ENCODE measurements around the gene SKI.
"Not testable (repeated sequence)": the region's sequence is repeated elsewhere in the genome, so short reads cannot be mapped to it uniquely, and the experiment has no call there.

Gene SKI

DNA sequence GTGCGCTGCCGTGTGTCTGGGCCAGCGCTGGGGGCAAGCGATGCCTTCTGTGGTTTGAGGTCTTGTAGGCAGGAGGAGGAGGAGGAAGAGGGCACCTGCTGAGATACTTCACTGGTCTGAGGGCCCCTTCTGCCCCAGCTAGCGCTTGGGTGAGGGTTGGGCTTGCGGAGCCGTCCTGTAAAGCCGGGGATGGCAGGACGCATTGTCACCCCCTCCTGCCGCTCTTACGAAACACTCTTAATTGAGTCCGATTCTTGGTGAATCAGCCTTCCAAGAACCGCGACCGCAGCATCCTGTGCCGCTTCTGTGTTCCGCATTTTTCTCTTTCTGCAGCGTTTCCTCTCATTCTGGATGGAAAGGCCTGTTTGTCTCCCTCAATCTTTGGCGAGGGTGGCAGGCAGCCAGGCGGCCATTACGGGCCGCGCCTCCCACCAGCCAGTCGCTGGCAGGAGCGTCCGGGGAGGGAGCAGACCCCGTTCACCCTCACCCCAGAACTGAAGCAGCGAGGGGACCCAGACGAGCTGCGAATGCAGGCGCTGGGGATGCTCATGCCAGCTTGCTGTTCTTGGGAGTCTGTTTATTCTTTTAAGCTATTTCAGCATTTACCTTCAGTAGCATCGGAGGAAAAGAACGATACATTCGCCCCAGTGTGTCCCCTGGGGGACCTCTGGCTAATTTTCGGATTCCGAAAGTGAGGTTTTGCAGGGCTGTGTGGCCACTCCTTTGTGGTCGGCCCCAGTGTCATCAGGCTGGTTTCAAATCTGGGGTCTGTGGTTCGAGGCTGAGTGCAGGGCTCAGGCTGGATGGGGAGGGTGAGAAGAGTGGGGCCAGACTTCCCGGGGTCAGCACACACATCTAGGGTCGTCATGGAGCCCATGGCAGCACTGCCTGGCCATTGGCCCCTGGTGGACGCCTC lies 62.7 kb downstream of the SKI start:
- H3K4me3 ChIP-seq (ENCODE audit: low read length): peak overlapping the region; percentile 55
- peak; percentile 99 for DNase-seq (ENCODE audit: low read depth)
- TF ChIP-seq, protein P1, sequence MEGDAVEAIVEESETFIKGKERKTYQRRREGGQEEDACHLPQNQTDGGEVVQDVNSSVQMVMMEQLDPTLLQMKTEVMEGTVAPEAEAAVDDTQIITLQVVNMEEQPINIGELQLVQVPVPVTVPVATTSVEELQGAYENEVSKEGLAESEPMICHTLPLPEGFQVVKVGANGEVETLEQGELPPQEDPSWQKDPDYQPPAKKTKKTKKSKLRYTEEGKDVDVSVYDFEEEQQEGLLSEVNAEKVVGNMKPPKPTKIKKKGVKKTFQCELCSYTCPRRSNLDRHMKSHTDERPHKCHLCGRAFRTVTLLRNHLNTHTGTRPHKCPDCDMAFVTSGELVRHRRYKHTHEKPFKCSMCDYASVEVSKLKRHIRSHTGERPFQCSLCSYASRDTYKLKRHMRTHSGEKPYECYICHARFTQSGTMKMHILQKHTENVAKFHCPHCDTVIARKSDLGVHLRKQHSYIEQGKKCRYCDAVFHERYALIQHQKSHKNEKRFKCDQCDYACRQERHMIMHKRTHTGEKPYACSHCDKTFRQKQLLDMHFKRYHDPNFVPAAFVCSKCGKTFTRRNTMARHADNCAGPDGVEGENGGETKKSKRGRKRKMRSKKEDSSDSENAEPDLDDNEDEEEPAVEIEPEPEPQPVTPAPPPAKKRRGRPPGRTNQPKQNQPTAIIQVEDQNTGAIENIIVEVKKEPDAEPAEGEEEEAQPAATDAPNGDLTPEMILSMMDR (conservative IDR thresholded peaks at IDR 0.05; ENCODE audit: low read length): no peak

DNA sequence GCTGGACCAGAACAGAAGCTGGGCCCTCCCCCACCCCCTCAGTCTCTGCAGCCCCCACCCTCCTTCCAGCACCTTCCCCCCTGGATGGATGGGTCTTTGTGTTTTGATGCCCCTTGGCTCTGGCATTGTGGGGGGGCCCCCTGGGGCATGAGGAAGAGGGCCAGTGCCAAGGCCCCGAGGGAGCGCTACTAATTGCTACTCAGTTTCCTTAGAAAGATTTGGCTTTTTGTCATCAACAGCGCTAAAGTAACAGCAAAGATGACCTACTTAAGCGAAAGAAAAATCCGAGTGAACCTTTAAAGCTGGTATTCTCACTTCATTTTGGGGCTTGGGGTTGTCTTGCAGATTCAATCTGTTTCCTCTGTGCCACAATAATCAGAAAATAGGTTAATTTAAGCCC lies 63.5 kb downstream of the SKI start:
- DNase-seq (ENCODE audit: low read depth): no peak
- H3K4me3 ChIP-seq (ENCODE audit: low read length): peak overlapping the region; percentile 55
- TF ChIP-seq, protein P1 (conservative IDR thresholded peaks at IDR 0.05; ENCODE audit: low read length): no peak

- TF ChIP-seq, protein P1 (conservative IDR thresholded peaks at IDR 0.05; ENCODE audit: low read length): no peak
- no peak for DNase-seq (ENCODE audit: low read depth)
- H3K4me3 ChIP-seq (ENCODE audit: low read length): no peak overlapping the region
Observed at GRCh38 chr1:2292725-2293450, 64.8 kb downstream of the SKI start.

DNA sequence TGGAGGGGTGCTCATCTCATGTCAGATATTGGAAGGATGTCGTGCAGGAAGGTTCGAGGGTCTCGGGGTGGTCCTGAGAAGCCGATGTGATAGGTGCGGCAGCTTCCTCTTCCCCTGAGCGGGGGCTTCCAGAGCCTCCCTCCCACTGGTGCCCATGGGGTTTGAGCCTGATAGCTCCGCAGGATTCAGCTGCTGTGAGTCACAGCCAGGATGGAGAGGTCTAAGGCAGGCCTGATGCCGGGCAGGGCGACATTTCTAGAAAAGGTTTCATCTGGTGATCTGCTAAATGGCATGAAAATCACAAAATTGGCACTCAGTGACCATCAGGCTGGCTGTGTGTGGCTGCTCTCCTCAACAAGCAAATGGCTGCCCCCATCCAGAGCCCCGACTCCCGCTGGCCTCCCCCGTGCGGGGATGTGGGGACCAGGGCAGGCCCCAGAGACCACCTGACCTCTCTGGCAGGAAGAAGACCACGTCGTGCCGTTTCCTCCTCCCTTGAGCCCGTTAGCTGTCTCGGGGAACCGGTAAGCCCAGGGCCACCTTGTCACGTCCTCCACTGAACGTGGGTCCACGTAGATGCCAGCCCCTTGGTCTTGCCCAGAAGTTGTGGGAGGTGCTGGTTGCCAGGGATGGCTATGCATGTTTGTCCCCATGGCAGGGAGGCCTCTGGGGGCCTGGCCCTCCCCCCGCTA lies 66.1 kb downstream of the SKI start:
- TF ChIP-seq, protein P1 (conservative IDR thresholded peaks at IDR 0.05; ENCODE audit: low read length): no peak
- H3K4me3 ChIP-seq (ENCODE audit: low read length): no peak overlapping the region
- no peak for DNase-seq (ENCODE audit: low read depth)

- TF ChIP-seq, protein P1 (conservative IDR thresholded peaks at IDR 0.05; ENCODE audit: low read length): no peak
- H3K4me3 ChIP-seq (ENCODE audit: low read length): no peak overlapping the region
- DNase-seq (ENCODE audit: low read depth): no peak
Observed at GRCh38 chr1:2294725-2295078, 66.6 kb downstream of the SKI start.

GRCh38 chr1:2295526-2295925 lies 67.4 kb downstream of the SKI start:
- no peak for DNase-seq (ENCODE audit: low read depth)
- no peak overlapping the region for H3K4me3 ChIP-seq (ENCODE audit: low read length)
- TF ChIP-seq, protein P1 (conservative IDR thresholded peaks at IDR 0.05; ENCODE audit: low read length): no peak

- not testable (repeated sequence) for DNase-seq (ENCODE audit: low read depth)
Observed at GRCh38 chr1:2296211-2296610, 68.1 kb downstream of the SKI start.

More at GRCh38 chr1:2296211-2296610, 68.1 kb downstream of the SKI start:
- not testable (repeated sequence) for H3K4me3 ChIP-seq (ENCODE audit: low read length)

All from AG10803 (cell line).